ENCODE measurements around the gene ATP10D. TPM values are rescaled to one million over a fixed set of nuclear protein-coding genes. Genes with fewer than 3 reads are reported as not detected.

Gene ATP10D
- total and polyA plus RNA-seq, 2 donors (not counting 1 experiment from before 2014, with no cell fraction given) = 16.1 to 36.2 TPM

DNA sequence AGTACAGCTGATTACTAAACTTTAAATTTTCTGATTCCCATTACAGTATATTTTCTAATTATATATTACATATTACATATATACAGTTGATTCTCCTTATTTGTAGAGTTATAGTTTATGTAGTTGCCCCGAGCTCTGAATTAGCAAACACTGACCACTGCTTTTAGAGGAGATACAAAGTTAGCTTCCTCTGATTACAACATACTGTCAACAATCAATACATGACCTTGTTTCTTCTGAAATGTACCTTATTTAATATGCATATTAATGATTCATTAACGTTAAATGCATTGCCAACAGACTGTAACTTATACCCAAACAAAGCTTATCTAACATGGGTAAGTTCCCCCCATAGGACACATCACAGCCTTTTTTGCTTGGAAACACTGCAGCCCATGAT is 81.5 kb downstream of the ATP10D start:
- no peaks in the 10 kb centered on the region for H3K9me3 Mint-ChIP-seq (ENCODE audit: insufficient read depth)
- no peak overlapping the region for H3K27ac Mint-ChIP-seq
- no peaks in the 10 kb centered on the region for H3K27me3 ChIP-seq (replicated peaks in 1 of 4; ENCODE audit: control extremely low read depth in 1 of 4, control insufficient read depth in 3 of 4, insufficient read depth in 4 of 4, low read length in 3 of 4)
- no peak overlapping the region for H3K4me3 ChIP-seq (ENCODE audit: control extremely low read depth in 1 of 5, extremely low read depth in 1 of 5, insufficient read depth in 1 of 5, low read depth in 2 of 5, low read length in 4 of 5)
- H3K9me3 ChIP-seq (ENCODE audit: control extremely low read depth in 1 of 3, control insufficient read depth in 2 of 3, insufficient read depth in 1 of 3, low read length in 2 of 3) = no peaks in the 10 kb centered on the region
- ATAC-seq (ENCODE audit: low read depth) = no peak
- H3K4me3 Mint-ChIP-seq = no peak overlapping the region
- ChIA-PET POLR2A (no interaction called here), CTCF (interaction anchor here (1.4 to 5.4 kb wide), 3 partner anchors 11 to 103 kb away, joined by 4 to 40 read pairs (median 9); partner anchors contain the start of gene COMMD8)
- no peaks in the 10 kb centered on the region for H3K27me3 Mint-ChIP-seq
- H3K4me2 ChIP-seq (replicated peaks; ENCODE audit: low read depth, low read length, poor library complexity, severe bottlenecking) = no peak overlapping the region
- H3K27ac ChIP-seq (ENCODE audit: low read length in 2 of 2) = no peak overlapping the region
- no CpG with 5 or more reads among the region's 2 CpGs for WGBS (ENCODE audit: insufficient coverage)
- H2AFZ ChIP-seq (ENCODE audit: insufficient read depth, low read depth, low read length, poor library complexity, severe bottlenecking) = no peak overlapping the region
- H3K4me1 ChIP-seq (ENCODE audit: control insufficient read depth in 2 of 2, insufficient read depth in 2 of 2, low read length in 2 of 2) = peaks cover 0 to 5% of the 10 kb centered on the region in 2 donors
- H3K79me2 ChIP-seq (ENCODE audit: control insufficient read depth, insufficient read depth, low read length) = no peaks in the 10 kb centered on the region
- H3K4me1 Mint-ChIP-seq = peaks cover 11% of the 10 kb centered on the region
- no peak for DNase-seq
- no peak overlapping the region for H3K9ac ChIP-seq (ENCODE audit: low read length)
- H3K36me3 ChIP-seq (replicated peaks in 1 of 2; ENCODE audit: control extremely low read depth in 1 of 2, control insufficient read depth in 1 of 2, extremely low read depth in 1 of 2, insufficient read depth in 2 of 2, low read length in 1 of 2) = peaks cover 5 to 45% of the 10 kb centered on the region in 2 experiments
- intact Hi-C loops (cut with micrococcal nuclease) = loop anchor here (10.0 kb wide), 1 partner anchor 632 kb away; no protein-coding TSS in a partner anchor
- TF ChIP-seq CTCF (IDR thresholded peaks at IDR 0.05) (no peak), EZH2 (IDR thresholded peaks at IDR 0.05; ENCODE audit: borderline replicate concordance, insufficient read depth, low read depth, low read length, poor library complexity, severe bottlenecking) (no peak)
- H4K20me1 ChIP-seq (ENCODE audit: control insufficient read depth, insufficient read depth, low read length, poor library complexity, severe bottlenecking) = no peaks in the 10 kb centered on the region

GRCh38 chr4:47566969-47567368 is 81.9 kb downstream of the ATP10D start:
- ChIA-PET CTCF (interaction anchor here (1.4 to 5.4 kb wide), 3 partner anchors 10 to 104 kb away, joined by 4 to 40 read pairs (median 9); partner anchors contain the start of gene COMMD8), POLR2A (no interaction called here)
- Histone ChIP-seq H3K27ac (ENCODE audit: low read length in 2 of 2) (no peak overlapping the region), H3K9ac (ENCODE audit: low read length) (no peak overlapping the region), H3K4me1 (ENCODE audit: control insufficient read depth in 2 of 2, insufficient read depth in 2 of 2, low read length in 2 of 2) (peaks cover 0 to 5% of the 10 kb centered on the region in 2 donors), H3K36me3 (replicated peaks in 1 of 2; ENCODE audit: control extremely low read depth in 1 of 2, control insufficient read depth in 1 of 2, extremely low read depth in 1 of 2, insufficient read depth in 2 of 2, low read length in 1 of 2) (peaks cover 6 to 46% of the 10 kb centered on the region in 2 experiments), H3K4me3 (ENCODE audit: control extremely low read depth in 1 of 5, extremely low read depth in 1 of 5, insufficient read depth in 1 of 5, low read depth in 2 of 5, low read length in 4 of 5) (no peak overlapping the region), H3K9me3 (ENCODE audit: control extremely low read depth in 1 of 3, control insufficient read depth in 2 of 3, insufficient read depth in 1 of 3, low read length in 2 of 3) (no peaks in the 10 kb centered on the region), H3K79me2 (ENCODE audit: control insufficient read depth, insufficient read depth, low read length) (no peaks in the 10 kb centered on the region), H4K20me1 (ENCODE audit: control insufficient read depth, insufficient read depth, low read length, poor library complexity, severe bottlenecking) (no peaks in the 10 kb centered on the region), H3K27me3 (replicated peaks in 1 of 4; ENCODE audit: control extremely low read depth in 1 of 4, control insufficient read depth in 3 of 4, insufficient read depth in 4 of 4, low read length in 3 of 4) (no peaks in the 10 kb centered on the region), H3K4me2 (replicated peaks; ENCODE audit: low read depth, low read length, poor library complexity, severe bottlenecking) (no peak overlapping the region), H2AFZ (ENCODE audit: insufficient read depth, low read depth, low read length, poor library complexity, severe bottlenecking) (no peak overlapping the region)
- intact Hi-C loops (cut with micrococcal nuclease) = loop anchor here (10.0 kb wide), 1 partner anchor 632 kb away; no protein-coding TSS in a partner anchor
- no peak overlapping the region for H3K4me3 Mint-ChIP-seq
- H3K9me3 Mint-ChIP-seq (ENCODE audit: insufficient read depth) = no peaks in the 10 kb centered on the region
- no peak for TF ChIP-seq EZH2 (IDR thresholded peaks at IDR 0.05; ENCODE audit: borderline replicate concordance, insufficient read depth, low read depth, low read length, poor library complexity, severe bottlenecking)
- TF ChIP-seq CTCF (IDR thresholded peaks at IDR 0.05) = no peak
- no peak overlapping the region for H3K27ac Mint-ChIP-seq
- DNase-seq (no peak), ATAC-seq (ENCODE audit: low read depth) (no peak)
- peaks cover 11% of the 10 kb centered on the region for H3K4me1 Mint-ChIP-seq
- no peaks in the 10 kb centered on the region for H3K27me3 Mint-ChIP-seq
